HepG2 (cell line): Measurements from ENCODE around the gene GRIP2. TPM values are rescaled to one million over a fixed set of nuclear protein-coding genes. Genes with fewer than 3 reads are reported as not detected.

ENCODE experiments used
- ATAC-seq: fragments of 200-7000 bp; cut with Tn5 transposase; 3 replicates; pipeline ENCODE4 v1.9.1; 2020; ENCODE audit warnings: mild to moderate bottlenecking, moderate library complexity
- BruUV-seq: library from RNA; stranded (reverse); fragments of 400-500 nt; replicated peaks from 2 replicates; lab custom pipeline; 2021; lab: Mats Ljungman, UMichigan
- CTCF ChIA-PET: fragments of 300-600 bp; formaldehyde crosslinking; extraction: SDS; loops from one replicate; lab custom pipeline; 2021; ENCODE audit warnings: low total read pairs, inconsistent platforms, low intra/inter-chr PET ratio; lab: Yijun Ruan, JAX
- POLR2A ChIA-PET: fragments of 350-600 bp; sonication (Branson Sonifier 250); formaldehyde crosslinking; loops from one replicate; lab custom pipeline; 2020; ENCODE audit warnings: antibody characterized with exemption, inconsistent platforms; lab: Yijun Ruan, JAX
- DNase-seq: peaks from one replicate; pipeline ENCODE4 v3.0.0-alpha.2; 2015; ENCODE audit warnings: low spot score
- FAIRE-seq: peaks from 3 replicates; lab custom pipeline; 2011; peaks lifted over from hg19 to GRCh38; lab: Jason Lieb, UNC
- H2AFZ ChIP-seq: one replicate; pipeline ENCODE4 v1.6.1; 2011; ENCODE audit warnings: low read length, inconsistent platforms
- H3K27ac ChIP-seq: fragments of 300-600 bp; 3 replicates; pipeline ENCODE4 v1.8.0; 2011; ENCODE audit warnings: mixed run types, mild to moderate bottlenecking, mixed read lengths, low read length, inconsistent platforms; ENCODE audit not compliant: insufficient read depth; ENCODE audit errors: extremely low read length
- H3K27me3 ChIP-seq, 2 experiments: fragments of 200-600 bp in 1 of 2; 2 replicates in 1 of 2; 3 replicates in 1 of 2; pipeline versions ENCODE4 v1.6.0 to v1.8.0; 2011; ENCODE audit warnings: low read length in 2 of 2, mild to moderate bottlenecking in 2 of 2, moderate library complexity in 2 of 2, inconsistent platforms in 1 of 2; ENCODE audit not compliant: insufficient read depth in 2 of 2, control insufficient read depth in 1 of 2
- H3K36me3 ChIP-seq, 2 experiments: fragments of 200-600 bp in 1 of 2; replicated peaks in 1 of 2; 2 replicates in 1 of 2; 3 replicates in 1 of 2; pipeline versions ENCODE4 v1.5.1 to v1.8.0; 2011; ENCODE audit warnings: low read length in 2 of 2, inconsistent platforms in 1 of 2; ENCODE audit not compliant: insufficient read depth in 2 of 2, control insufficient read depth in 1 of 2
- H3K4me1 ChIP-seq: 2 replicates; pipeline ENCODE4 v1.5.1; 2012; ENCODE audit warnings: low read length, inconsistent platforms; ENCODE audit not compliant: insufficient read depth
- H3K4me2 ChIP-seq: 2 replicates; pipeline ENCODE4 v1.6.0; 2011; ENCODE audit warnings: low read depth, low read length, inconsistent platforms
- H3K4me3 ChIP-seq, 3 experiments: fragments of 200-600 bp in 1 of 3; sonication (generic), shearing (Covaris generic) in 1 of 3; replicated peaks in 1 of 3; 2 replicates each; pipeline ENCODE4 v1.5.1; 2011 to 2016; ENCODE audit warnings: low read length in 3 of 3, inconsistent platforms in 2 of 3, low read depth in 2 of 3, mild to moderate bottlenecking in 2 of 3, control low read depth in 1 of 3, mixed read lengths in 1 of 3; ENCODE audit not compliant: insufficient read depth in 1 of 3
- H3K79me2 ChIP-seq: one replicate; pipeline ENCODE4 v1.6.1; 2011; ENCODE audit warnings: low read length, inconsistent platforms; ENCODE audit not compliant: insufficient read depth
- H3K9ac ChIP-seq: 2 replicates; pipeline ENCODE4 v1.6.0; 2011; ENCODE audit warnings: mild to moderate bottlenecking, low read depth, low read length, inconsistent platforms; ENCODE audit not compliant: insufficient read depth
- H3K9me3 ChIP-seq: 2 replicates; pipeline ENCODE4 v1.5.1; 2012; ENCODE audit warnings: mild to moderate bottlenecking, low read length
- H4K20me1 ChIP-seq: 2 replicates; pipeline ENCODE4 v1.6.0; 2011; ENCODE audit warnings: inconsistent platforms, mild to moderate bottlenecking, low read length, moderate library complexity; ENCODE audit not compliant: insufficient read depth
- FIP1L1 ChIP-seq: fragments of 200-400 bp; formaldehyde crosslinking; IDR thresholded peaks from 2 replicates; pipeline ENCODE4 v1.6.1; 2018; ENCODE audit warnings: low read depth, mild to moderate bottlenecking, low read length, moderate library complexity, borderline replicate concordance; ENCODE audit not compliant: insufficient read depth
- IKZF1 ChIP-seq: fragments of 450-650 bp; IDR thresholded peaks from 2 replicates; pipeline ENCODE4 v1.7.1; 2016
- KLF16 ChIP-seq, 2 experiments: sonication (generic) in 1 of 2; formaldehyde crosslinking in 1 of 2; IDR thresholded peaks; 2 replicates each; pipeline versions ENCODE4 v1.6.1 to v1.8.0; 2016 to 2023; ENCODE audit warnings: missing genetic modification reagents in 2 of 2, missing compliant biosample characterization in 1 of 2
- ZNF629 ChIP-seq: sonication (generic); formaldehyde crosslinking; conservative IDR thresholded peaks from 2 replicates; pipeline ENCODE4 v1.5.0; 2020; ENCODE audit warnings: missing genetic modification reagents
- ZNF672 ChIP-seq: sonication (generic); formaldehyde crosslinking; IDR thresholded peaks from 2 replicates; pipeline ENCODE4 v1.8.1; 2022; ENCODE audit warnings: missing genetic modification reagents
- WGBS: methylation state at CpG from one replicate; pipeline ENCODE4 v1.1.6; 2017; ENCODE audit warnings: low lambda C conversion rate; 5-methylcytosine and 5-hydroxymethylcytosine counted together
- in situ Hi-C: cut with HindIII; loops from 2 replicates; pipeline ENCODE4 v1.10.0; 2017; ENCODE audit warnings: low pct_unique_long_range_greater_than_20kb; ENCODE audit not compliant: extremely low pct_ligation_motif_present
- intact Hi-C: fragments of 100-400 bp; cut with micrococcal nuclease; formaldehyde crosslinking; loops from one replicate; pipeline ENCODE4 v1.10.0; 2022; ENCODE audit not compliant: unreplicated experiment
- polyA plus RNA-seq, 8 experiments: library from polyadenylated mRNA; depleted of rRNA in 3 of 8; stranded (reverse) in 7 of 8; unstranded in 1 of 8; fragments of >200 nt; fragmentation: Illumina TruSeq in 4 of 8; extraction: Trizol in 4 of 8; gene quantifications; 2 replicates each; pipeline versions ENCODE4 v1.2.1 to v1.2.3, GENCODE V29; 2011 to 2016; ENCODE audit warnings: low read depth in 4 of 8, missing spikeins in 1 of 8, mixed read lengths in 1 of 8; ENCODE audit not compliant: insufficient read depth in 1 of 8
- total RNA-seq, 5 experiments: library from RNA; depleted of rRNA; stranded (reverse); fragments of >200 nt; fragmentation: Illumina TruSeq; extraction: Trizol; gene quantifications; 2 replicates each; pipeline ENCODE4 v1.2.3, GENCODE V29; 2016; ENCODE audit warnings: low read depth in 1 of 5
- TF ChIP-seq, protein P1 (sequence below): sonication (generic); formaldehyde crosslinking; IDR thresholded peaks from 2 replicates; pipeline ENCODE4 v1.4.0; 2020; ENCODE audit warnings: missing genetic modification reagents

Gene GRIP2
- total and polyA plus RNA-seq, 2 of the 13 experiments (the other 11 are each of a cell fraction or from before 2014, with no cell fraction given): 0.11 to 0.24 TPM

DNA sequence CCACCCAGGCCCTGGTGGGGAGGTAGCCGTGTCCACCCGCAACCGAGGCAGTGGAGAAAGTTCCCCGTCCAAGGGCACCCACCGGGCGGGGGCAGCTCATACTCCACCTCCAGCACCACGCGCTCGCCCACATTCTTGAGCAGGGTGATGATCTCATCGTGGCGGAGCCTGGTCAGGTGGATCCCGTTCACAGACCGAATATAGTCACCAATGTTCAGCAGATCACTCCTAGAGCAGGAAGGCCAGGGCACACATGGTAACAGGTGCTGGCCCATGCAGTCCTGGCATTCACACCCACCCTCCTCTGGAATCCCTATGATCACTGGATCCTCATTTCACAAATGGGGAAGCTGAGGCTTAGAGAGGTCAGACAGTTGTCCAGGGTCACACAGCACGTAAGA lies 15.8 kb downstream of the GRIP2 start:
- no peaks in the 10 kb centered on the region for H3K4me1 ChIP-seq
- H3K4me3 ChIP-seq: no peak overlapping the region
- no peak for DNase-seq
- 40% methylated on average over 1 of the region's 14 CpGs for WGBS
- ATAC-seq: no peak
- no peaks in the 10 kb centered on the region for H3K9me3 ChIP-seq
- FAIRE-seq: no peak
- no peaks in the 10 kb centered on the region for H3K36me3 ChIP-seq
- TF ChIP-seq, protein P1, sequence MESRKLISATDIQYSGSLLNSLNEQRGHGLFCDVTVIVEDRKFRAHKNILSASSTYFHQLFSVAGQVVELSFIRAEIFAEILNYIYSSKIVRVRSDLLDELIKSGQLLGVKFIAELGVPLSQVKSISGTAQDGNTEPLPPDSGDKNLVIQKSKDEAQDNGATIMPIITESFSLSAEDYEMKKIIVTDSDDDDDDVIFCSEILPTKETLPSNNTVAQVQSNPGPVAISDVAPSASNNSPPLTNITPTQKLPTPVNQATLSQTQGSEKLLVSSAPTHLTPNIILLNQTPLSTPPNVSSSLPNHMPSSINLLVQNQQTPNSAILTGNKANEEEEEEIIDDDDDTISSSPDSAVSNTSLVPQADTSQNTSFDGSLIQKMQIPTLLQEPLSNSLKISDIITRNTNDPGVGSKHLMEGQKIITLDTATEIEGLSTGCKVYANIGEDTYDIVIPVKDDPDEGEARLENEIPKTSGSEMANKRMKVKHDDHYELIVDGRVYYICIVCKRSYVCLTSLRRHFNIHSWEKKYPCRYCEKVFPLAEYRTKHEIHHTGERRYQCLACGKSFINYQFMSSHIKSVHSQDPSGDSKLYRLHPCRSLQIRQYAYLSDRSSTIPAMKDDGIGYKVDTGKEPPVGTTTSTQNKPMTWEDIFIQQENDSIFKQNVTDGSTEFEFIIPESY (CRISPR knock-in tag): peak; percentile 45; the same call in 1 of the 2 replicates
- no peak for TF ChIP-seq KLF16 (CRISPR knock-in tag; IDR thresholded peaks at IDR 0.05)
- BruUV-seq: no TSS peak
- no peak overlapping the region for H3K9ac ChIP-seq
- in situ Hi-C loops: no loop called here
- no peak overlapping the region for H3K4me2 ChIP-seq
- no peaks in the 10 kb centered on the region for H4K20me1 ChIP-seq
- POLR2A ChIA-PET: no interaction called here
- no peak overlapping the region for H2AFZ ChIP-seq
- H3K27me3 ChIP-seq: peaks cover 1 to 21% of the 10 kb centered on the region in 2 experiments; a peak in 3 of 5 replicates
- no peak overlapping the region for H3K27ac ChIP-seq
- no peaks in the 10 kb centered on the region for H3K79me2 ChIP-seq
- CTCF ChIA-PET: no interaction called here
- intact Hi-C loops: no loop called here

DNA sequence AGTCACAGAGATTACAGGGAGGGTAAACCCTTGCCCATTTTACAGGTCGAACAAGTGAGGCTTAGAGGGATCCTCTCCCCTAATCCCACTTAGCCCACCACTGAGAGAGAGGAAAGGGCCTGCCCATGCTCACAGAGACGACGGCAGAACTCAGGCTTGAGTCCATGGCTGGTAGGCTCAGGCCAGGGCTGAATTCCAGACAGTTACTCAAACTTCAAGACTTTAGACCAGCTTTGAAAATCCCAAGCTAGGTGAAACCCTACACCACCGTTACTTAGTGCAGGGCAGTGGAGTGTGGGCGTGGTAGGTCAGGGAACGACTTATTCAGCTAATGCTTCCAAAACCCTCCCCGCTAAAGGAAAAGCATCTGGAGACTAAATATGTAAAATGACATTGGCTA lies 16.4 kb downstream of the GRIP2 start:
- Histone ChIP-seq H3K9ac (no peak overlapping the region), H3K4me1 (no peaks in the 10 kb centered on the region), H3K79me2 (no peaks in the 10 kb centered on the region), H3K4me2 (no peak overlapping the region), H3K4me3 (no peak overlapping the region), H3K27me3 (peaks cover 4 to 21% of the 10 kb centered on the region in 2 experiments; a peak in 3 of 5 replicates), H2AFZ (no peak overlapping the region), H3K36me3 (no peaks in the 10 kb centered on the region), H3K27ac (no peak overlapping the region), H4K20me1 (no peaks in the 10 kb centered on the region), H3K9me3 (no peaks in the 10 kb centered on the region)
- ATAC-seq (no peak), FAIRE-seq (no peak), DNase-seq (no peak)
- in situ Hi-C loops (no loop called here), intact Hi-C loops (no loop called here)
- no peak for TF ChIP-seq ZNF672
- TF ChIP-seq IKZF1: no peak
- no peak for TF ChIP-seq FIP1L1
- TF ChIP-seq ZNF629 (CRISPR knock-in tag): 0 out of 2 replicates have a peak, but pooled peaks have one; percentile 11
- BruUV-seq: no TSS peak
- CTCF ChIA-PET: no interaction called here
- POLR2A ChIA-PET: no interaction called here
- 29% methylated on average over 4 of the region's 7 CpGs for WGBS
